ENCODE data around the gene ANKRD53. TPM values are rescaled to one million over a fixed set of nuclear protein-coding genes. Genes with fewer than 3 reads are reported as not detected.
"Not testable (repeated sequence)": the region's sequence is repeated elsewhere in the genome, so short reads cannot be mapped to it uniquely, and the experiment has no call there.

Gene ANKRD53
- total RNA-seq, 1 donor from 2014 or later = 11.7 TPM

DNA sequence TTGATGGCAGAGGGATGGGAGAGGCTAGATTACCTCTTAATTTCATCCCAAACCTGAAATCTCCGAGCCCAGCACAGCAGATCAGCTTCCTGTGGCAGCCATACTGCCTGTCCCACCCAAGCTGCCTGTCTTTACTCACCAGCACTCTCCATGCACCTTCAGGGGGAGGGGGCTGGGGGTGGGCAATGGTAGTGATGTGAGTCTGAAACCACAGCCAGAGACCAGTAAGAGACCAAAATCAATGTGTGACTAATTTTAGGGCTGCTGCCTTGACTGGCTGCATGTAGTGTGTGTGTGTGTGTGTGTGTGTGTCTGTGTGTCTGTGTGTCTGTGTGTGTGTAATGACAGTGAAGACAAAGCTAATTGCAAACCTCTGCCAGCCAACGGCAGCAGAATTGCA, 27.9 kb downstream of the ANKRD53 start:
- TF ChIP-seq, protein P1, sequence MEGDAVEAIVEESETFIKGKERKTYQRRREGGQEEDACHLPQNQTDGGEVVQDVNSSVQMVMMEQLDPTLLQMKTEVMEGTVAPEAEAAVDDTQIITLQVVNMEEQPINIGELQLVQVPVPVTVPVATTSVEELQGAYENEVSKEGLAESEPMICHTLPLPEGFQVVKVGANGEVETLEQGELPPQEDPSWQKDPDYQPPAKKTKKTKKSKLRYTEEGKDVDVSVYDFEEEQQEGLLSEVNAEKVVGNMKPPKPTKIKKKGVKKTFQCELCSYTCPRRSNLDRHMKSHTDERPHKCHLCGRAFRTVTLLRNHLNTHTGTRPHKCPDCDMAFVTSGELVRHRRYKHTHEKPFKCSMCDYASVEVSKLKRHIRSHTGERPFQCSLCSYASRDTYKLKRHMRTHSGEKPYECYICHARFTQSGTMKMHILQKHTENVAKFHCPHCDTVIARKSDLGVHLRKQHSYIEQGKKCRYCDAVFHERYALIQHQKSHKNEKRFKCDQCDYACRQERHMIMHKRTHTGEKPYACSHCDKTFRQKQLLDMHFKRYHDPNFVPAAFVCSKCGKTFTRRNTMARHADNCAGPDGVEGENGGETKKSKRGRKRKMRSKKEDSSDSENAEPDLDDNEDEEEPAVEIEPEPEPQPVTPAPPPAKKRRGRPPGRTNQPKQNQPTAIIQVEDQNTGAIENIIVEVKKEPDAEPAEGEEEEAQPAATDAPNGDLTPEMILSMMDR (IDR thresholded peaks at IDR 0.05; ENCODE audit: partially characterized antibody, unreplicated experiment) = no peak
- Mint-ChIP-seq H3K36me3 (ENCODE audit: unreplicated experiment) (peaks cover 6% of the 10 kb centered on the region), H3K27ac (ENCODE audit: unreplicated experiment) (peak overlapping the region; percentile 67), H3K4me1 (ENCODE audit: low read depth, unreplicated experiment) (peaks cover 27% of the 10 kb centered on the region), H3K9me3 (ENCODE audit: unreplicated experiment) (peaks cover 12% of the 10 kb centered on the region), H3K4me3 (ENCODE audit: unreplicated experiment) (peak overlapping the region; percentile 12), H3K27me3 (ENCODE audit: unreplicated experiment) (peaks cover 27% of the 10 kb centered on the region)
- no peak for DNase-seq

DNA sequence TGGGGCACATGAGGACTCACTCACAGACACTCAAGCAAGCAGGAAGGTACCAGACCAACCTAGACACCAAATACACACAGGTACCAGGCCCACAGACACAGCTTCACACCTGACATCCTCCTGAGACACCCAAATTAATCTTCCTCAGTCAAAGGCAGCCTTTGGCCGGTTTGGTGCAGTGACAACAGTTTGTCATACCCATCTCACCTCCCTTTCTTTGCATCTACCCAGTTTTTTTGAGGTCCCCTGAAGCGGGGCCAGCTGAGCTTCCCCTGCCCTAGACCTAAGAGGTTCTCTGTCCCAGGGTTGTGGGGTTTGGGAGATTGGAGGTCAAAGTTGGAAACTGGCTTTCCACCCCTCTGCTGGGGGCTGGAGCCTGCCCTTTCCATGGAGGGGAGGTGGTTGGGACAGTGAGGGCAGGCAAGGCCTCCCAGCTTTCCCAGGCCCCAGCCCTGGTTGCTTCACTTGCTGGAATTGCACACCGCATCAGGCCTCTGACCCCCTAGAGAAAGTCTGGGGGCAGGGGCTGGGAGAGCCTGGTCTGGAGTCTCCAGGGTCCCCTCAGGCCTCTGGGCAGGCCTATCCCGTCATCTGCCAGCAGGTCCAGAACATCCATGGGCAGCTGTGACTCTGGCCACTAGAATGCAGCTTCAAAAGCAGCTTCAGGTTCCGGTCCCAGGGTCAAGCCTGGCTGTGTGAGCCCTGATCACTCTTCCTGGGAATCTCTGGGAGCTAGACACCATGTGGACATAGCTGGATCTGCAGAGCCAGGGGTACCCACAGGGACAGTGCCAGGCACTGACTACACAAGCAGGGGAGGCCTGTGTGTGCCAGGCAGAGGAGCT, 28.7 kb downstream of the ANKRD53 start:
- TF ChIP-seq, protein P1 (IDR thresholded peaks at IDR 0.05; ENCODE audit: partially characterized antibody, unreplicated experiment) = peak; percentile 23
- no peak for DNase-seq
- Mint-ChIP-seq H3K4me3 (ENCODE audit: unreplicated experiment) (peak overlapping the region; percentile 12), H3K27ac (ENCODE audit: unreplicated experiment) (peak overlapping the region; percentile 67), H3K9me3 (ENCODE audit: unreplicated experiment) (peaks cover 4% of the 10 kb centered on the region), H3K36me3 (ENCODE audit: unreplicated experiment) (peaks cover 6% of the 10 kb centered on the region), H3K4me1 (ENCODE audit: low read depth, unreplicated experiment) (peaks cover 21% of the 10 kb centered on the region), H3K27me3 (ENCODE audit: unreplicated experiment) (peaks cover 25% of the 10 kb centered on the region)

GRCh38 chr2:71008342-71008741, 29.9 kb downstream of the ANKRD53 start:
- H3K36me3 Mint-ChIP-seq (ENCODE audit: unreplicated experiment) = peaks cover 6% of the 10 kb centered on the region
- no peak overlapping the region for H3K4me3 Mint-ChIP-seq (ENCODE audit: unreplicated experiment)
- peaks cover 4% of the 10 kb centered on the region for H3K9me3 Mint-ChIP-seq (ENCODE audit: unreplicated experiment)
- H3K27me3 Mint-ChIP-seq (ENCODE audit: unreplicated experiment) = peaks cover 22% of the 10 kb centered on the region
- no peak overlapping the region for H3K27ac Mint-ChIP-seq (ENCODE audit: unreplicated experiment)
- H3K4me1 Mint-ChIP-seq (ENCODE audit: low read depth, unreplicated experiment) = peaks cover 18% of the 10 kb centered on the region
- no peak for DNase-seq
- TF ChIP-seq, protein P1 (IDR thresholded peaks at IDR 0.05; ENCODE audit: partially characterized antibody, unreplicated experiment) = no peak

GRCh38 chr2:71011786-71012185, 33.4 kb downstream of the ANKRD53 start:
- H3K4me1 Mint-ChIP-seq (ENCODE audit: low read depth, unreplicated experiment); H3K4me3 Mint-ChIP-seq (ENCODE audit: unreplicated experiment); DNase-seq; H3K27me3 Mint-ChIP-seq (ENCODE audit: unreplicated experiment); H3K36me3 Mint-ChIP-seq (ENCODE audit: unreplicated experiment); H3K9me3 Mint-ChIP-seq (ENCODE audit: unreplicated experiment); H3K27ac Mint-ChIP-seq (ENCODE audit: unreplicated experiment): not testable (repeated sequence)

DNA sequence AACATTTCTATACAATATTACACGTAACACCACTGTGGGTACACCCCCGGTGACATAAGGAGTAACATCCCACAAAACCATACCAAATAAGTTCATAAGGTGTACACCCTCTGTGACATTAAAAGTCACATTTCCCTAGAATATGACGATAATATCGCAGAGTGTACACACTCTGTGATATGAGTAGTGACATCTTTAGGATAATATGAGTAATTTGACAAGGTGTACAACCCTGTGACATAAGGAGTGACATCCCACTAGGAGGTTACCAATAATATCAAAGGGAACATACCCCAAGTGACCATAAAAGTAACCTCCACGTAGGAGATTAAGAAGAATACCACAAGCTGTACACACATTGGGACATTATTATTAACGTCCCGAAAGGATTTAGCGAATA, 40.2 kb downstream of the ANKRD53 start:
- no peak for DNase-seq
- TF ChIP-seq, protein P1 (IDR thresholded peaks at IDR 0.05; ENCODE audit: partially characterized antibody, unreplicated experiment) = no peak
- Mint-ChIP-seq H3K36me3 (ENCODE audit: unreplicated experiment) (peaks cover 14% of the 10 kb centered on the region), H3K4me1 (ENCODE audit: low read depth, unreplicated experiment) (no peaks in the 10 kb centered on the region), H3K27ac (ENCODE audit: unreplicated experiment) (no peak overlapping the region), H3K27me3 (ENCODE audit: unreplicated experiment) (no peaks in the 10 kb centered on the region), H3K4me3 (ENCODE audit: unreplicated experiment) (no peak overlapping the region), H3K9me3 (ENCODE audit: unreplicated experiment) (no peaks in the 10 kb centered on the region)

DNA sequence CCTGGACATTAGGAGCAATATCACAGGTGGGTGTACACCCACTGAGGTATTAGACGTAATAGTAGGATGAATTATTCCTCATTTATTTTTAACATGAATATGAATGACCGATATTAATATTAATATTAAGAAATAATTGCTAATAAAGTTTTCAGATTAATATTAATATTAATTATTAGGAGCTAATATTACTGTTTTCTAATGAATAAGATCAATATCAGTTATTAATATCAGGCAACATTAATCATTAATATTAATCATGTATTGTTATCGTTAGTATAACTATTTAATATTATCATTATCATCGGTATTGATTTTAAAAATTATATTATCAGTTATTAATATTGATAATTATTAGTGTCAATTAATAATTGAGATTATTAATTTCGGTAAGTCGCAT, 41.6 kb downstream of the ANKRD53 start:
- not testable (repeated sequence) for DNase-seq; H3K9me3 Mint-ChIP-seq (ENCODE audit: unreplicated experiment); H3K4me1 Mint-ChIP-seq (ENCODE audit: low read depth, unreplicated experiment); H3K27ac Mint-ChIP-seq (ENCODE audit: unreplicated experiment); H3K4me3 Mint-ChIP-seq (ENCODE audit: unreplicated experiment); H3K27me3 Mint-ChIP-seq (ENCODE audit: unreplicated experiment)
- H3K36me3 Mint-ChIP-seq (ENCODE audit: unreplicated experiment) = peaks cover 10% of the 10 kb centered on the region

GRCh38 chr2:71021394-71021793, 43.0 kb downstream of the ANKRD53 start:
- not testable (repeated sequence) for H3K27ac Mint-ChIP-seq (ENCODE audit: unreplicated experiment); DNase-seq; H3K27me3 Mint-ChIP-seq (ENCODE audit: unreplicated experiment); H3K4me1 Mint-ChIP-seq (ENCODE audit: low read depth, unreplicated experiment); H3K9me3 Mint-ChIP-seq (ENCODE audit: unreplicated experiment); H3K4me3 Mint-ChIP-seq (ENCODE audit: unreplicated experiment)
- peaks cover 10% of the 10 kb centered on the region for H3K36me3 Mint-ChIP-seq (ENCODE audit: unreplicated experiment)

GRCh38 chr2:71023553-71024243, 45.3 kb downstream of the ANKRD53 start:
- not testable (repeated sequence) for H3K9me3 Mint-ChIP-seq (ENCODE audit: unreplicated experiment); DNase-seq; H3K27ac Mint-ChIP-seq (ENCODE audit: unreplicated experiment); H3K4me3 Mint-ChIP-seq (ENCODE audit: unreplicated experiment); H3K27me3 Mint-ChIP-seq (ENCODE audit: unreplicated experiment); H3K4me1 Mint-ChIP-seq (ENCODE audit: low read depth, unreplicated experiment)
- H3K36me3 Mint-ChIP-seq (ENCODE audit: unreplicated experiment) = peaks cover 10% of the 10 kb centered on the region
